K562 (cell line): ENCODE measurements around the gene IRF1. TPM values are rescaled to one million over a fixed set of nuclear protein-coding genes. Genes with fewer than 3 reads are reported as not detected.

Source experiments
- ATAC-seq: fragments of 200-7000 bp; cut with Tn5 transposase; 3 replicates; pipeline ENCODE4 v1.9.1; 2020; ENCODE audit warnings: moderate library complexity
- BruUV-seq: library from RNA; stranded (reverse); fragments of 400-500 nt; replicated peaks from 2 replicates; lab custom pipeline; 2021; lab: Mats Ljungman, UMichigan
- CTCF ChIA-PET: fragments of 300-600 bp; formaldehyde crosslinking; extraction: SDS; loops from one replicate; lab custom pipeline; 2021; ENCODE audit warnings: low intra/inter-chr PET ratio; lab: Yijun Ruan, JAX
- POLR2A ChIA-PET: fragments of 300-600, 350-650 bp; sonication (Branson Sonifier 250); formaldehyde crosslinking; extraction: SDS; loops from one replicate; lab custom pipeline; 2021; ENCODE audit warnings: antibody characterized with exemption, inconsistent platforms; lab: Yijun Ruan, JAX
- DNase-seq, 4 experiments: peaks; one replicate each; pipeline versions ENCODE4 v3.0.0 to v3.0.0-alpha.2; 2011 to 2018; ENCODE audit warnings: low spot score in 3 of 4, mixed read lengths in 3 of 4; ENCODE audit errors: extremely low read depth in 1 of 4
- FAIRE-seq: peaks from 2 replicates; lab custom pipeline; 2011; peaks lifted over from hg19 to GRCh38; lab: Jason Lieb, UNC
- H2AFZ ChIP-seq: 2 replicates; pipeline ENCODE4 v1.6.0; 2011; ENCODE audit warnings: low read depth, low read length, control low read depth, inconsistent platforms
- H3K27ac ChIP-seq: fragments of 200-600 bp; 3 replicates; pipeline ENCODE4 v1.8.0; 2011; ENCODE audit warnings: low read depth, mild to moderate bottlenecking, control low read depth, inconsistent platforms, low read length, moderate library complexity, mixed read lengths; ENCODE audit errors: extremely low read depth
- H3K27me3 ChIP-seq, 2 experiments: fragments of 300-600 bp in 1 of 2; 2 replicates in 1 of 2; 3 replicates in 1 of 2; pipeline versions ENCODE4 v1.6.0 to v1.8.0; 2011; ENCODE audit warnings: inconsistent platforms in 2 of 2, low read length in 2 of 2, mild to moderate bottlenecking in 1 of 2, mixed read lengths in 1 of 2, moderate library complexity in 1 of 2; ENCODE audit not compliant: control insufficient read depth in 2 of 2, insufficient read depth in 2 of 2
- H3K36me3 ChIP-seq: fragments of 300-600 bp; 3 replicates; pipeline ENCODE4 v1.8.0; 2011; ENCODE audit warnings: mild to moderate bottlenecking, low read length, inconsistent platforms; ENCODE audit not compliant: control insufficient read depth, insufficient read depth
- H3K4me1 ChIP-seq, 2 experiments: fragments of 200-600 bp in 1 of 2; replicated peaks in 1 of 2; 2 replicates in 1 of 2; 3 replicates in 1 of 2; pipeline versions ENCODE4 v1.5.1 to v1.8.0; 2011; ENCODE audit warnings: inconsistent platforms in 2 of 2, low read length in 2 of 2, mild to moderate bottlenecking in 1 of 2, mixed read lengths in 1 of 2, moderate library complexity in 1 of 2; ENCODE audit not compliant: control insufficient read depth in 2 of 2, insufficient read depth in 2 of 2
- H3K4me2 ChIP-seq: 2 replicates; pipeline ENCODE4 v1.6.1; 2011; ENCODE audit warnings: low read length, control low read depth, inconsistent platforms, mixed read lengths; ENCODE audit not compliant: insufficient read depth
- H3K4me3 ChIP-seq: fragments of 200-600 bp; sonication (generic), shearing (Covaris generic); 2 replicates; pipeline ENCODE4 v1.5.1; 2016; ENCODE audit warnings: control low read depth, inconsistent platforms
- H3K79me2 ChIP-seq: fragments of 200-600 bp; 3 replicates; pipeline ENCODE4 v1.8.0; 2011; ENCODE audit warnings: low read length, inconsistent platforms; ENCODE audit not compliant: control insufficient read depth, insufficient read depth
- H3K9ac ChIP-seq, 2 experiments: 2 replicates each; pipeline versions ENCODE4 v1.6.0 to v1.6.1; 2011; ENCODE audit warnings: low read depth in 2 of 2, low read length in 2 of 2, control low read depth in 1 of 2, inconsistent platforms in 1 of 2, mild to moderate bottlenecking in 1 of 2, mixed read lengths in 1 of 2; ENCODE audit not compliant: insufficient read depth in 1 of 2
- H3K9me1 ChIP-seq: one replicate; pipeline ENCODE4 v1.6.0; 2011; ENCODE audit warnings: inconsistent platforms, mild to moderate bottlenecking, low read length, moderate library complexity; ENCODE audit not compliant: control insufficient read depth, insufficient read depth
- H3K9me3 ChIP-seq: replicated peaks from 2 replicates; pipeline ENCODE4 v1.5.1; 2011; ENCODE audit warnings: low read depth, low read length, inconsistent platforms; ENCODE audit not compliant: control insufficient read depth, insufficient read depth
- H4K20me1 ChIP-seq: replicated peaks from 2 replicates; pipeline ENCODE4 v1.6.1; 2011; ENCODE audit warnings: low read length, inconsistent platforms, mixed read lengths; ENCODE audit not compliant: control insufficient read depth, insufficient read depth
- CEBPG ChIP-seq, 3 experiments: fragments of 200-800 bp in 1 of 3; sonication (Bioruptor generic) in 1 of 3; sonication (generic) in 1 of 3; formaldehyde crosslinking in 1 of 3; IDR thresholded peaks in 2 of 3; conservative IDR thresholded peaks in 1 of 3; 2 replicates each; pipeline versions ENCODE4 v1.6.1 to v1.8.0; 2016 to 2022; ENCODE audit warnings: missing compliant biosample characterization in 2 of 3, missing genetic modification characterization in 2 of 3, mild to moderate bottlenecking in 1 of 3, missing genetic modification reagents in 1 of 3
- POLR2AphosphoS2 ChIP-seq: IDR thresholded peaks from 2 replicates; pipeline ENCODE4 v1.6.1; 2012; ENCODE audit warnings: low read length, improper control_type of control experiment
- POLR2B ChIP-seq: fragments of 450-650 bp; IDR thresholded peaks from 2 replicates; pipeline ENCODE4 v1.6.1; 2018; ENCODE audit warnings: low read depth; ENCODE audit not compliant: partially characterized antibody
- TEAD4 ChIP-seq, 2 experiments: sonication (generic) in 1 of 2; formaldehyde crosslinking in 1 of 2; IDR thresholded peaks; 2 replicates each; pipeline versions ENCODE4 v1.6.1 to v1.8.0; 2012 to 2022; ENCODE audit warnings: borderline replicate concordance in 1 of 2, inconsistent platforms in 1 of 2, low read length in 1 of 2, mild to moderate bottlenecking in 1 of 2, missing genetic modification reagents in 1 of 2
- ZNF589 ChIP-seq: fragments of 200-800 bp; sonication (Bioruptor generic); IDR thresholded peaks from 2 replicates; pipeline ENCODE4 v1.6.1; 2016; ENCODE audit warnings: low read depth, missing genetic modification characterization, missing compliant biosample characterization
- WGBS: fragments of 100-300 bp; shearing (Covaris generic); methylation state at CpG from one replicate; pipeline ENCODE4 v1.1.6; 2016; ENCODE audit warnings: low coverage, mixed read lengths; ENCODE audit not compliant: insufficient coverage; ENCODE audit errors: missing lambda C conversion rate; 5-methylcytosine and 5-hydroxymethylcytosine counted together
- in situ Hi-C: fragments of 300-500 bp; cut with MboI; formaldehyde crosslinking; loops from 4 replicates; pipeline ENCODE4 v1.15.0; 2018; ENCODE audit warnings: inconsistent platforms, mixed read lengths
- intact Hi-C: fragments of 100-400 bp; cut with micrococcal nuclease; formaldehyde crosslinking; loops from 2 replicates; pipeline ENCODE4 v1.14.2; 2022
- polyA plus RNA-seq, 8 experiments: library from polyadenylated mRNA; depleted of rRNA in 4 of 8; stranded (reverse) in 5 of 8; unstranded in 3 of 8; fragments of >200 nt; fragmentation: Nextera tagmentation in 2 of 8; fragmentation: Illumina TruSeq in 1 of 8; extraction: Ambion mirVana in 2 of 8; extraction: Trizol in 1 of 8; gene quantifications; 2 replicates each; pipeline versions ENCODE4 v1.2.1 to v1.2.3, GENCODE V29; 2011 to 2014; ENCODE audit warnings: inconsistent platforms in 1 of 8, missing spikeins in 1 of 8
- total RNA-seq, 7 experiments: library from RNA; depleted of rRNA in 6 of 7; stranded (reverse); fragments of >200 nt in 6 of 7; fragmentation: Illumina TruSeq in 2 of 7; extraction: Trizol in 2 of 7; gene quantifications; 2 replicates each; pipeline versions ENCODE4 v1.2.1 to v1.2.3, GENCODE V29; 2011 to 2021; ENCODE audit warnings: low replicate concordance in 1 of 7
- TF ChIP-seq, protein P1 (sequence below): fragments of 450-650 bp; formaldehyde crosslinking; conservative IDR thresholded peaks from 2 replicates; pipeline ENCODE4 v1.4.0; 2022; ENCODE audit warnings: mild to moderate bottlenecking, missing genetic modification characterization
- TF ChIP-seq, protein P2 (sequence below): fragments of 450-650 bp; formaldehyde crosslinking; IDR thresholded peaks from 2 replicates; pipeline ENCODE4 v1.4.0; 2020; ENCODE audit warnings: mild to moderate bottlenecking

The IRF1 gene
- total and polyA plus RNA-seq, 9 of the 15 experiments (the other 6 are each of a cell fraction or from before 2014, with no cell fraction given) = 1.1 to 12.3 (median 5.9) TPM

DNA sequence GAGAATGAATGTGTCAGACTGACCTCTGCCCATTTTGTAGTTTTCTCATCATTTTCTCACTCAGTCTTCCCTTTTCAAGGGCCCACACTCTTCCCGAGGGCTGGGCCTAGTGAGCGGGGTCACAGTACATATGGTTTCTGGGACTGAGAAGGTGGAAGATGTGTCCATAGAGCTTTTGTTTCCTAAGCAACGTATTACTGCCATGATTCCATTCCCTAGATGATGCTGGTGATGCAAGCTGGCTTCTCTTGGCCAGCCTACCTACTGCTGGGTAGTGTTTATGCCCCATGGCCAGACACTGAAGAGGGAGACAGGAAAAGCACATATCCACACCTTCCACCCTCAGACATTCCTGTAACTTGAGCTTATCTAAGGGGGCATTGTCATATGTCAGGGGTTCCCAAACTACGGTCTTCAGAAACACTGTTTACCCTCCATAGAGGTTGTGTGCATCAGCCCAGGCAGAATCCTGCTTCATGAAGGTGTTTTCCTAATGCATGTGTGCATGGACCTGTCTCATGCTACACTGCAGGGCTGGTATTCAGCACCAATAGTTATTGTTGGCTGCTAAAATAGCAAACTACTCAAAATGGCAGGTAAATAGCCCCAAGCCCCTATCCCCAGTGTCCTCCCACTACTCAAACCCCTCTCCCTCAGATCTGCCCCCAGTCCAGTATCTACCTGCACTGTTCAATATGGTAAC is 9.5 kb downstream of the IRF1 start:
- peaks cover 32% of the 10 kb centered on the region; the same call in 2 of the 3 replicates for H3K36me3 ChIP-seq
- peaks cover 0 to 13% of the 10 kb centered on the region in 2 experiments; a peak in 3 of 5 replicates for H3K4me1 ChIP-seq
- H3K4me2 ChIP-seq = no peak overlapping the region
- no peak overlapping the region for H3K9ac ChIP-seq
- TF ChIP-seq ZNF589 (no peak), TEAD4 (IDR thresholded peaks at IDR 0.05; ENCODE audit: low read length) (no peak), TEAD4 (CRISPR knock-in tag; IDR thresholded peaks at IDR 0.05; ENCODE audit: borderline replicate concordance) (no peak), POLR2B (peak; percentile 37), CEBPG (CRISPR knock-in tag; IDR thresholded peaks at IDR 0.05) (no peak), CEBPG (tag; conservative IDR thresholded peaks at IDR 0.05 in 1 of 2, IDR thresholded peaks at IDR 0.05 in 1 of 2) (no peak), POLR2AphosphoS2 (peak; percentile 71)
- TF ChIP-seq, protein P1, sequence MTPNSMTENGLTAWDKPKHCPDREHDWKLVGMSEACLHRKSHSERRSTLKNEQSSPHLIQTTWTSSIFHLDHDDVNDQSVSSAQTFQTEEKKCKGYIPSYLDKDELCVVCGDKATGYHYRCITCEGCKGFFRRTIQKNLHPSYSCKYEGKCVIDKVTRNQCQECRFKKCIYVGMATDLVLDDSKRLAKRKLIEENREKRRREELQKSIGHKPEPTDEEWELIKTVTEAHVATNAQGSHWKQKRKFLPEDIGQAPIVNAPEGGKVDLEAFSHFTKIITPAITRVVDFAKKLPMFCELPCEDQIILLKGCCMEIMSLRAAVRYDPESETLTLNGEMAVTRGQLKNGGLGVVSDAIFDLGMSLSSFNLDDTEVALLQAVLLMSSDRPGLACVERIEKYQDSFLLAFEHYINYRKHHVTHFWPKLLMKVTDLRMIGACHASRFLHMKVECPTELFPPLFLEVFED (CRISPR knock-in tag) = 0 out of 2 replicates have a peak, but pooled peaks have one; percentile 22
- TF ChIP-seq, protein P2, sequence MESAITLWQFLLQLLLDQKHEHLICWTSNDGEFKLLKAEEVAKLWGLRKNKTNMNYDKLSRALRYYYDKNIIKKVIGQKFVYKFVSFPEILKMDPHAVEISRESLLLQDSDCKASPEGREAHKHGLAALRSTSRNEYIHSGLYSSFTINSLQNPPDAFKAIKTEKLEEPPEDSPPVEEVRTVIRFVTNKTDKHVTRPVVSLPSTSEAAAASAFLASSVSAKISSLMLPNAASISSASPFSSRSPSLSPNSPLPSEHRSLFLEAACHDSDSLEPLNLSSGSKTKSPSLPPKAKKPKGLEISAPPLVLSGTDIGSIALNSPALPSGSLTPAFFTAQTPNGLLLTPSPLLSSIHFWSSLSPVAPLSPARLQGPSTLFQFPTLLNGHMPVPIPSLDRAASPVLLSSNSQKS = no peak
- ChIA-PET POLR2A (interaction anchor here (0.5 to 6.8 kb wide), 14 partner anchors 9 to 291 kb away, joined by 3 to 115 read pairs (median 4); partner anchors contain the start of gene IRF1), CTCF (no interaction called here)
- WGBS = 62% methylated on average over 4 of the region's 4 CpGs
- in situ Hi-C loops = no loop called here
- ATAC-seq (peak; percentile 34), DNase-seq (no peak), FAIRE-seq (no peak)
- no TSS peak for BruUV-seq
- H4K20me1 ChIP-seq = no peaks in the 10 kb centered on the region; the same call in none of the 2 replicates
- H3K9me1 ChIP-seq = no peaks in the 10 kb centered on the region
- no peaks in the 10 kb centered on the region for H3K79me2 ChIP-seq
- no peaks in the 10 kb centered on the region for H3K9me3 ChIP-seq
- no peak overlapping the region for H3K27ac ChIP-seq
- no peaks in the 10 kb centered on the region for H3K27me3 ChIP-seq
- no peak overlapping the region for H2AFZ ChIP-seq
- intact Hi-C loops = no loop called here
- H3K4me3 ChIP-seq = no peak overlapping the region
